ENCODE results near the gene NDUFS2. TPM values are rescaled to one million over a fixed set of nuclear protein-coding genes. Genes with fewer than 3 reads are reported as not detected.

The NDUFS2 gene
- total and polyA plus RNA-seq, 9 of the 15 experiments (the other 6 are each of a cell fraction or from before 2014, with no cell fraction given) = 70.0 to 176 (median 141) TPM

- TF ChIP-seq THAP12 (CRISPR knock-in tag; IDR thresholded peaks at IDR 0.05) (no peak), ZNF76 (CRISPR knock-in tag; IDR thresholded peaks at IDR 0.05; ENCODE audit: borderline replicate concordance) (no peak), SPI1 (IDR thresholded peaks at IDR 0.05; ENCODE audit: borderline replicate concordance, low read depth, low read length) (no peak), PML (IDR thresholded peaks at IDR 0.05; ENCODE audit: low read length) (no peak), ZBTB26 (CRISPR knock-in tag; IDR thresholded peaks at IDR 0.05) (no peak), ZNF121 (CRISPR knock-in tag; conservative IDR thresholded peaks at IDR 0.05) (no peak), STAT6 (CRISPR knock-in tag; IDR thresholded peaks at IDR 0.05) (no peak), ZNF146 (CRISPR knock-in tag; IDR thresholded peaks at IDR 0.05; ENCODE audit: unreplicated experiment) (no peak), OTX1 (CRISPR knock-in tag; IDR thresholded peaks at IDR 0.05) (no peak), RBM17 (IDR thresholded peaks at IDR 0.05; ENCODE audit: borderline replicate concordance, low read depth, low read length) (no peak), ZBTB8A (IDR thresholded peaks at IDR 0.05; ENCODE audit: partially characterized antibody) (no peak), CEBPG (CRISPR knock-in tag; IDR thresholded peaks at IDR 0.05) (no peak), CEBPG (tag; conservative IDR thresholded peaks at IDR 0.05 in 1 of 2, IDR thresholded peaks at IDR 0.05 in 1 of 2) (no peak), ZBTB33 (CRISPR knock-in tag; IDR thresholded peaks at IDR 0.05) (no peak), BRCA1 (IDR thresholded peaks at IDR 0.05) (no peak), BRCA1 (CRISPR knock-in tag; IDR thresholded peaks at IDR 0.05) (no peak), ZBTB2 (IDR thresholded peaks at IDR 0.05) (no peak), NFE2L1 (tag; IDR thresholded peaks at IDR 0.05; ENCODE audit: borderline replicate concordance, low read depth) (no peak), FOXK2 (conservative IDR thresholded peaks at IDR 0.05 in 1 of 2, IDR thresholded peaks at IDR 0.05 in 1 of 2; ENCODE audit: low read depth in 2 of 2) (no peak)
Measured at GRCh38 chr1:161162052-161162451, 40.1 kb upstream of the NDUFS2 start (continued).
